ENCODE results near the gene OR6J1. TPM values are rescaled to one million over a fixed set of nuclear protein-coding genes. Genes with fewer than 3 reads are reported as not detected.
A peak's percentile ranks its signal among the peaks of the same experiment; 100 is the strongest.

OR6J1 gene
- total RNA-seq, 1 experiment from 2014 or later, result not detected

DNA sequence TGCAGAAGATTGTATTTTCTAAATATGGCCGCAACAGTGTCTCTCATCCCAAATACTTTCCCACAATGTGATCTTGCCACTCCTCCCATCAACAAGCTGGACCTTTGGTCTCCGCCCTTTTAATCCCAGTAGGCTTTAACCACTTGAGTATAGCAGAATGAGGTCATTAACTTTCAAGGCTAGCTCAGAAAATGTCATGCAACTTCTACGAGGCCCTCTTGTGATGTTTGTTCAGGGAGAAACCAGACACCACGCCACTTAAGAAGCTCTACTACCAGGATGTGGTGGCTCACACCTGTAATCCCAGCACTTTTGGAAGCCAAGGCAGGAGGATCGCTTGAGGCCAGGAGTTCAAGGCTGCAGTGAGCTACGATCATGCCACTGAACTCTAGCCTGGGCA, 20.1 kb upstream of the OR6J1 start:
- intact Hi-C loops (cut with micrococcal nuclease), result no loop called here
- Mint-ChIP-seq H3K4me3 (ENCODE audit: unreplicated experiment) (no peak overlapping the region), H3K9me3 (ENCODE audit: unreplicated experiment) (no peaks in the 10 kb centered on the region), H3K27me3 (ENCODE audit: insufficient read depth, unreplicated experiment) (no peaks in the 10 kb centered on the region), H3K4me1 (ENCODE audit: insufficient read depth, unreplicated experiment) (no peaks in the 10 kb centered on the region), H3K36me3 (ENCODE audit: insufficient read depth, unreplicated experiment) (no peaks in the 10 kb centered on the region), H3K27ac (ENCODE audit: low read depth, unreplicated experiment) (no peak overlapping the region)
- ChIA-PET POLR2A (no interaction called here), CTCF (interaction anchor here (0.7 to 1.0 kb wide), 2 partner anchors 102 to 212 kb away, joined by 4 read pairs; partner anchors contain the start of gene OXA1L)
- BruUV-seq (replicated peaks), result no TSS peak
- DNase-seq (ENCODE audit: unreplicated experiment), result no peak
- no peak for TF ChIP-seq CTCF (IDR thresholded peaks at IDR 0.05; ENCODE audit: unreplicated experiment)

GRCh38 chr14:22660654-22661053, 16.5 kb upstream of the OR6J1 start:
- TF ChIP-seq CTCF (IDR thresholded peaks at IDR 0.05; ENCODE audit: unreplicated experiment), result no peak
- ChIA-PET CTCF (interaction anchor here (0.7 to 10.3 kb wide), 6 partner anchors 11 to 339 kb away, joined by 3 to 206 read pairs (median 16); no protein-coding TSS in a partner anchor), POLR2A (interaction anchor here (1.1 kb wide), 2 partner anchors 71 to 178 kb away, joined by 3 read pairs; partner anchors contain the start of gene DAD1)
- Mint-ChIP-seq H3K4me1 (ENCODE audit: insufficient read depth, unreplicated experiment) (no peaks in the 10 kb centered on the region), H3K27ac (ENCODE audit: low read depth, unreplicated experiment) (no peak overlapping the region), H3K4me3 (ENCODE audit: unreplicated experiment) (no peak overlapping the region), H3K36me3 (ENCODE audit: insufficient read depth, unreplicated experiment) (no peaks in the 10 kb centered on the region), H3K27me3 (ENCODE audit: insufficient read depth, unreplicated experiment) (no peaks in the 10 kb centered on the region), H3K9me3 (ENCODE audit: unreplicated experiment) (no peaks in the 10 kb centered on the region)
- DNase-seq (ENCODE audit: unreplicated experiment), result no peak
- intact Hi-C loops (cut with micrococcal nuclease), result no loop called here
- BruUV-seq (replicated peaks), result no TSS peak

DNA sequence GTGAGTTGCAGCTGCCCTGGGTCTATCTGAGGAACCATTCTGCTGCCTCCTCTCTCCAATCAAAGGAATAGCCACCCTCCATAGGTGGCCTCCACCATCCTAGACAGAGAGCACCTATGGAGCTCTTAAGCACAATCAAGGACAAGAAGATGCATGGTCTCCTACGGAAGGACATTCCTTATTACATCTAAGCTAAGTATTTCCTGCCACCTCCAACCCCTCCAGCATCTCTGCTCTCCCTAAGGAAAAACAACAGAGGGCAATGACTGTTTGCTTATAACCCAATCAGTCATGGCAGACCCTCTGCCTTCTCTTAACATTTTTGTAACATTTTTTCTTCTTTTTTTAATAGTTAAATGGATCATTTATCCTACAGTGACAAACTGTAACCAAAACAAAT, 14.8 kb upstream of the OR6J1 start:
- no TSS peak for BruUV-seq (replicated peaks)
- H3K36me3 Mint-ChIP-seq (ENCODE audit: insufficient read depth, unreplicated experiment), result no peaks in the 10 kb centered on the region
- CTCF ChIA-PET, result interaction anchor here (0.5 to 10.3 kb wide), 26 partner anchors 9 to 1448 kb away, joined by 3 to 206 read pairs (median 4); partner anchors contain the start of genes OR6J1 and OXA1L
- DNase-seq (ENCODE audit: unreplicated experiment), result no peak
- intact Hi-C loops (cut with micrococcal nuclease), result loop anchor here (1.0 to 10.0 kb wide), 4 partner anchors 54 to 241 kb away; partner anchors contain the start of gene MRPL52
- H3K9me3 Mint-ChIP-seq (ENCODE audit: unreplicated experiment), result no peaks in the 10 kb centered on the region
- no peak for TF ChIP-seq CTCF (IDR thresholded peaks at IDR 0.05; ENCODE audit: unreplicated experiment)
- no peak overlapping the region for H3K27ac Mint-ChIP-seq (ENCODE audit: low read depth, unreplicated experiment)
- POLR2A ChIA-PET, result interaction anchor here (0.9 to 2.3 kb wide), 3 partner anchors 11 to 194 kb away, joined by 5 to 11 read pairs (median 6); partner anchors contain the start of gene OXA1L
- no peaks in the 10 kb centered on the region for H3K4me1 Mint-ChIP-seq (ENCODE audit: insufficient read depth, unreplicated experiment)
- H3K27me3 Mint-ChIP-seq (ENCODE audit: insufficient read depth, unreplicated experiment), result no peaks in the 10 kb centered on the region
- H3K4me3 Mint-ChIP-seq (ENCODE audit: unreplicated experiment), result no peak overlapping the region

DNA sequence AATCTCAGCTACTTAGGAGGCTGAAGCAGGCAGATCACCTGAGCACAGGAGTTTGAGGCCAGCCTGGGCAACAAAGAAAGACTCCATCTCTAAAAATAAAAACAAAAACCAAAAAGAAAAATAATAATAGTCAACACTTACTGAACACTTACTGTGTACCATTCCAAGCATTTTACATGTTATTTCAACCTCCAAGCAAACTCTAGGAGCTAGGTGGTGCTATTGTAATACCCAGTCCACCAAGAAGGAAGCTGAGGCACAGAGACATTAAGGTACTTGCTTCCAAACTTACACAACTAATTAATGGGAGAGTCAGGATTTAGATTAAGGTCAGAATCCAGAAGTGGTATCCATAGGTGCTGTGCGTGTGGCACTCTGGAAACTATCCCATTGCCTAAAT, 13.7 kb upstream of the OR6J1 start:
- no peaks in the 10 kb centered on the region for H3K36me3 Mint-ChIP-seq (ENCODE audit: insufficient read depth, unreplicated experiment)
- no peaks in the 10 kb centered on the region for H3K27me3 Mint-ChIP-seq (ENCODE audit: insufficient read depth, unreplicated experiment)
- no peaks in the 10 kb centered on the region for H3K4me1 Mint-ChIP-seq (ENCODE audit: insufficient read depth, unreplicated experiment)
- POLR2A ChIA-PET, result interaction anchor here (0.7 to 2.3 kb wide), 4 partner anchors 9 to 172 kb away, joined by 3 to 11 read pairs (median 4); partner anchors contain the start of gene OXA1L
- H3K4me3 Mint-ChIP-seq (ENCODE audit: unreplicated experiment), result no peak overlapping the region
- intact Hi-C loops (cut with micrococcal nuclease), result loop anchor here (1.0 to 10.0 kb wide), 4 partner anchors 55 to 242 kb away; partner anchors contain the start of gene MRPL52
- peak; percentile 46 for TF ChIP-seq CTCF (IDR thresholded peaks at IDR 0.05; ENCODE audit: unreplicated experiment)
- CTCF ChIA-PET, result interaction anchor here (0.5 to 10.3 kb wide), 27 partner anchors 9 to 297 kb away, joined by 3 to 206 read pairs (median 4); partner anchors contain the start of genes ABHD4, OR6J1 and OXA1L
- peak; percentile 50 for DNase-seq (ENCODE audit: unreplicated experiment)
- no peaks in the 10 kb centered on the region for H3K9me3 Mint-ChIP-seq (ENCODE audit: unreplicated experiment)
- no peak overlapping the region for H3K27ac Mint-ChIP-seq (ENCODE audit: low read depth, unreplicated experiment)
- BruUV-seq (replicated peaks), result no TSS peak
